Cardiac fibroblast (primary cell): ENCODE results near the gene PKP4.
"Not testable (repeated sequence)": the region's sequence is repeated elsewhere in the genome, so short reads cannot be mapped to it uniquely, and the experiment has no call there.

Experiments
- DNase-seq, 2 donors: peaks; one replicate each; pipeline versions ENCODE4 v3.0.0 to v3.0.0-alpha.2; 2010; ENCODE audit warnings: low read depth in 2 of 2
- H3K4me3 ChIP-seq, 2 donors: replicated peaks in 1 of 2; 1 replicate in 1 of 2; 2 replicates in 1 of 2; pipeline ENCODE4 v1.5.1; 2011; ENCODE audit warnings: low read depth in 2 of 2, low read length in 2 of 2, mild to moderate bottlenecking in 2 of 2, moderate library complexity in 1 of 2
- TF ChIP-seq, protein P1 (sequence below): IDR thresholded peaks from one replicate; pipeline ENCODE4 v1.5.1; 2011; ENCODE audit warnings: low read depth, mild to moderate bottlenecking, low read length, inconsistent platforms

PKP4 gene

DNA sequence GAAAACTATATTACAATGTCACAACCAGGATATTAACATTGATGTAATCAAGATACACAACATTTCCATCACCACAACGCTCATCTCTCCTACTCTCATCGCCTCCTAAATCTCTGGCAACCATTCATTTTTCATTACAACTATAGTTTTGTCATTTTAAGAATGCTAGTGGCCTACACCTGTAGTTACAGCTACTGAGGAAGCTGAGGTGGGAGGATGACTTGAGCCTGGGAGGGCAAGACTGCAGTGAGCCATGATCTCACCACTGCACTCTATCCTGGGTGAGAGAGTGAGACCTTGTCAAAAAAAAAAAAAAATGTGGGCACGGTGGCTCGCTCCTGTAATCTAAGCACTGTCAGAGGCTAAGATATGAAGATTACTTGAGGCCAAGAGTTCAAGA is 10.5 kb downstream of the PKP4 start:
- no peak overlapping the region for H3K4me3 ChIP-seq
- DNase-seq, result no peak
- TF ChIP-seq, protein P1, sequence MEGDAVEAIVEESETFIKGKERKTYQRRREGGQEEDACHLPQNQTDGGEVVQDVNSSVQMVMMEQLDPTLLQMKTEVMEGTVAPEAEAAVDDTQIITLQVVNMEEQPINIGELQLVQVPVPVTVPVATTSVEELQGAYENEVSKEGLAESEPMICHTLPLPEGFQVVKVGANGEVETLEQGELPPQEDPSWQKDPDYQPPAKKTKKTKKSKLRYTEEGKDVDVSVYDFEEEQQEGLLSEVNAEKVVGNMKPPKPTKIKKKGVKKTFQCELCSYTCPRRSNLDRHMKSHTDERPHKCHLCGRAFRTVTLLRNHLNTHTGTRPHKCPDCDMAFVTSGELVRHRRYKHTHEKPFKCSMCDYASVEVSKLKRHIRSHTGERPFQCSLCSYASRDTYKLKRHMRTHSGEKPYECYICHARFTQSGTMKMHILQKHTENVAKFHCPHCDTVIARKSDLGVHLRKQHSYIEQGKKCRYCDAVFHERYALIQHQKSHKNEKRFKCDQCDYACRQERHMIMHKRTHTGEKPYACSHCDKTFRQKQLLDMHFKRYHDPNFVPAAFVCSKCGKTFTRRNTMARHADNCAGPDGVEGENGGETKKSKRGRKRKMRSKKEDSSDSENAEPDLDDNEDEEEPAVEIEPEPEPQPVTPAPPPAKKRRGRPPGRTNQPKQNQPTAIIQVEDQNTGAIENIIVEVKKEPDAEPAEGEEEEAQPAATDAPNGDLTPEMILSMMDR, result no peak

DNA sequence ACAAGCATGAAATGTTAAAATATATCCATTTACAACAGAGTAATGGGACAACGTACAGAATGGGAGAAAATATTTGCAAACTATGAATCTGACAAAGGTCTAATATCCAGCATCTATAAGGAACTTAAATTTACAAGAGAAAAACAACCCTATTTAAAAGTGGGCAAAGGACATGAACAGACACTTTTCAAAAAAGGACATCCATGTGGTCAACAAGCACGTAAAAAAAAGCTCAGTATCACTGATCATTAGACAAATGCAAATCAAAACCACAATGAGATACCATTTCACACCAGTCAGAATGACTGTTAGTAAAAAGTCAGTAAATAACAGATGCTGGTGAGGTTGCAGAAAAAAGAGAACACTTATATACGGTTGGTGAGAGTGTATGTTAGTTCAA is 16.1 kb downstream of the PKP4 start:
- not testable (repeated sequence) for H3K4me3 ChIP-seq, DNase-seq

DNA sequence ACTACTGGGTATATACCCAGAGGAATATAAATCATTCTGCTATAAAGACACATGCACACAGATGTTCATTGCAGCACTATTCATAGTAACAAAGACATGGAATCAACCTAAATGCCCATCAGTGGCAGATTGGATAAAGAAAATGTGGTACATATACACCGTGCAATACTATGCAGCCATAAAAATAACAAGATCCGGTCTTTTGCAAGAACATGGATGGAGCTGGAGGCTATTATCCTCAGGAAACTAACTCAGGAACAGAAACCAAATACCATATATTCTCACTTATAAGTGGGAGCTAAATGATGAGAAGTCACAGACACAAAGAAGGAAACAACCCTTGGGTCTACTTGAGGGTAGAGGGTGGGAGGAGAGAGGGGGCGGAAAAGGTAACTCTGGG is 16.5 kb downstream of the PKP4 start:
- not testable (repeated sequence) for DNase-seq, H3K4me3 ChIP-seq

DNA sequence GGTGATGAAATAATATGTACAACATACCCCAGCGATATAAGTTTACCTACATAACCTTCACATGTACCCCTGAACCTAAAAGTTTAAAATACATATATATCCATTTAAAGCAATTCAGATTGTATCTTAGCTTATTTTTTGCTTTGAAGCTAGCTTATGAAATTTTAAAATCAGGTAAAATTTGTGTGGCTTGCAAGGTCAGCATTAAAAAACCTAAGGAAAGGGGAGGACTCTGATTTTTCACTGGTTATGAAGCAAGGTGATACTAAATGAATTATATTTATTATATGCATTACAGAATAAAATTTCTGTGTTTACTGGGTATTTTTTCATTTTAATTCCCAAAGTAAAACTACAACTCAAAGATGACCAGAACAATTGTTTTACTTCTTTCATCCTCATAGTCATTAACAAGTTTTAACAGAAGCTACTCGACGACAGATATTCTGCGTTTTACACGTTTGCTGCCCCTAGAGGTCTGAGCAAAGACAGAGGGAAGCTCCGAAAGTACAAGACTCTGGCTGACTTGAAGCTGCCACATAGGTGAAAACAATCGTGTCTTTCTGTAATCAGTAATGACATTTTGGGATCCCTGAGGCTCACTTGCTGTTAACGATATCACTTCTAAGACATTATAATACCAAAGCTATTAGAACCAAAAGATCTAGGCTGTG is 17.1 kb downstream of the PKP4 start:
- no peak for DNase-seq
- no peak overlapping the region for H3K4me3 ChIP-seq
- TF ChIP-seq, protein P1, result no peak

DNA sequence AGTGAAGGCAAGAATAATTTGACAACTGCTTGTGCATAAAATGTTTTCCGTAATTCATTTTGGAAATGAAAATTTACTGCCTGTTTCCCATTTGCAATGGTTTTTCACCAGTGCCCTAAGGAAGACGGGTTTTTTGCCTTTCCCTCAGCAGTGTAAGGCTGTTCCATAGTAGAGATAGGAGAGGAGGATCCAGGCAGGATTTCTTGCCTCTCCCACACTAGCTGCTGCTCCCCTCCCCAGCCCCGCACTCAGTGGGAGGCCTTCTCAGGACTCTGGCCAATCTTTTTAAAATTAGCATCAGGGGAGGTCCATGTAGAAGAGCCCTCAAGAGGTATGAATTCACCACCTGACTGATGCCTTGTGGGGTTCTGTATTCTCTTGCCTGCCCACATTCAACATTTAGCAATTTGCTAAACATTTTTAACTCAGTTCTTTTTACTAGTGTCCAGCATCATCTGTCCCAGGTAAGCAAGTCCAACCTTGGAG is 17.8 kb downstream of the PKP4 start:
- not testable (repeated sequence) for H3K4me3 ChIP-seq, DNase-seq

DNA sequence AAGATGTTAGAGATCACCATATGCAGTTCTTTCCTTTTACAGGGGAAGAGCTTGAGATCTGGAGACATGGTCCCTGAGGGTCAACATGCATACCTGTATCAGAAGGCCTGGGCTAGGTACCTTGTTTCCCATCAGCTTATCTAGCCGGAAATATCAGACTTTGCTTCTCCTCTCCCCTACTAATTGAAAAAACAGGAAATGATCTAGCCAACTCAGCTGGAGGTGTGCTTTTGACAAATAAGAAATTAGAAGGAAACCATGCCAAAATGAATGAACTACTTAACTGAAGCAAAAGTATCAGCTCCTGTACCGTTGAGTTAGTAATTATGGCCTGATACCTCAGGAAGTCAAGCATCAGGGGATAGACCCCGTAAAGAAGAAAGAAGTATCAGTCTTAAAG is 20.4 kb downstream of the PKP4 start:
- no peak overlapping the region for H3K4me3 ChIP-seq
- TF ChIP-seq, protein P1, result no peak
- DNase-seq, result no peak

DNA sequence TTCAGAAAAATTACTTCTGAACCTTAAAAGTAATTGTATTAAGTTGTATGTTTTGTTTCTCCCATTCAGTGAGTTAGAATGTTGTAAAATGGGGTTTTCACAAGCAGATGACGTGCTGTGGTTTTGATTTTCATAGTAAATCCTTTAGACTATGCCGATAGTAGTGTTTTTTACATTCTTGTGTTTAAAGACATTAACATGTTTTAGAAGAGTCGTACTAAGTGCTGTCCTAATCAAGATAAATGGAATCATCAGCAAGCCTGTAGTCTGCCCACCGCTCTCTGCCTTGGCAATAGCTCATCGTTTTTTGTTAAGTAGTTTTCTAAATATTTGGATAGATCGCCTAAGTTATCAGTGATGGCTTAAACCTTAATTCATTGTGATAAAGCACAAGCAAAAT is 21.5 kb downstream of the PKP4 start:
- no peak for DNase-seq
- no peak overlapping the region for H3K4me3 ChIP-seq
- TF ChIP-seq, protein P1, result no peak

DNA sequence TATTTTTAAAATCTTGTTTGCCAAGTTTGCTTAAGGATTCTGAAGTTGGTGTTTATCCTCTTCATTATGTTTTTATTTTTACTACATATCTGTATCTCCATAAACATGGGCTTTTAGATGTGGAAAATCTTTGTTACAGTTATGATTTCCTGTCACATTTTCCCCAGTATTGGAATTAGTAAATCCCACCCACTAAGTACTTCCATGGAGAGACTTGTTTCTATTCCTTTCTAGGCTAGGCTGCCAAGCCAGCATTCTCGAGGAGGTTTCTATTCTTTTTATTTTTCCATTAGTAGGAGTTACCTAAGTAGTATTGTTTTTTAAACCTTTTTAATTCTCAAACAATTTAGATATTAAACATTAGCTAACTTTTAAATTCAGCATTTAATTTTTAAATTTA is 22.1 kb downstream of the PKP4 start:
- no peak for DNase-seq
- TF ChIP-seq, protein P1, result no peak
- H3K4me3 ChIP-seq, result no peak overlapping the region
